IMR-90 (cell line): Measurements from ENCODE around the gene RAB31. TPM values are rescaled to one million over a fixed set of nuclear protein-coding genes. Genes with fewer than 3 reads are reported as not detected.

ENCODE experiments used
- ATAC-seq: fragments of 200-7000 bp; cut with Tn5 transposase; 2 replicates; pipeline ENCODE4 v1.9.1; 2020; ENCODE audit warnings: low read depth, mild to moderate bottlenecking, moderate library complexity
- BruUV-seq: library from RNA; stranded (reverse); fragments of 400-500 nt; replicated peaks from 2 replicates; lab custom pipeline; 2021; lab: Mats Ljungman, UMichigan
- CTCF ChIA-PET: fragments of 300-600 bp; formaldehyde crosslinking; extraction: SDS; loops from one replicate; lab custom pipeline; 2021; ENCODE audit warnings: antibody characterized with exemption; lab: Yijun Ruan, JAX
- POLR2A ChIA-PET: fragments of 300-600 bp; sonication (Branson Sonifier 250); formaldehyde crosslinking; loops from one replicate; lab custom pipeline; 2022; ENCODE audit warnings: antibody characterized with exemption; ENCODE audit not compliant: unreplicated experiment; lab: Charles Lee
- DNase-seq: peaks from one replicate; pipeline ENCODE4 v3.0.0; 2013
- H2AFZ ChIP-seq: replicated peaks from 2 replicates; pipeline ENCODE3; 2013; ENCODE audit warnings: low read length, mild to moderate bottlenecking; ENCODE audit not compliant: poor library complexity
- H2AK5ac ChIP-seq: 2 replicates; pipeline ENCODE4 v1.6.1; 2013; ENCODE audit warnings: low read depth, low read length, inconsistent platforms
- H2AK9ac ChIP-seq: replicated peaks from 2 replicates; pipeline ENCODE3; 2013; ENCODE audit warnings: mild to moderate bottlenecking, low read depth, low read length, moderate library complexity; ENCODE audit not compliant: poor library complexity
- H2BK120ac ChIP-seq: 2 replicates; pipeline ENCODE4 v1.6.1; 2013; ENCODE audit warnings: low read depth, low read length, inconsistent platforms
- H2BK15ac ChIP-seq: 3 replicates; pipeline ENCODE4 v1.6.1; 2013; ENCODE audit warnings: low read depth, low read length, inconsistent platforms
- H2BK20ac ChIP-seq: 2 replicates; pipeline ENCODE4 v1.6.1; 2013; ENCODE audit warnings: low read depth, mild to moderate bottlenecking, inconsistent platforms, low read length, moderate library complexity
- H2BK5ac ChIP-seq: 2 replicates; pipeline ENCODE4 v1.6.1; 2013; ENCODE audit warnings: mild to moderate bottlenecking, low read depth, low read length, inconsistent platforms; ENCODE audit not compliant: poor library complexity, severe bottlenecking
- H3K14ac ChIP-seq: replicated peaks from 2 replicates; pipeline ENCODE4 v1.6.1; 2013; ENCODE audit warnings: low read depth, low read length, inconsistent platforms
- H3K18ac ChIP-seq: 2 replicates; pipeline ENCODE4 v1.6.1; 2013; ENCODE audit warnings: low read depth, low read length, control low read depth
- H3K23ac ChIP-seq: 2 replicates; pipeline ENCODE4 v1.6.1; 2013; ENCODE audit warnings: low read depth, low read length, inconsistent platforms
- H3K27ac ChIP-seq: 2 replicates; pipeline ENCODE4 v1.5.1; 2013; ENCODE audit warnings: mild to moderate bottlenecking, control low read depth, low read length; ENCODE audit not compliant: insufficient read depth
- H3K27me3 ChIP-seq: 2 replicates; pipeline ENCODE4 v1.6.1; 2013; ENCODE audit warnings: low read length; ENCODE audit not compliant: control insufficient read depth, insufficient read depth
- H3K36me3 ChIP-seq: 2 replicates; pipeline ENCODE4 v1.6.1; 2013; ENCODE audit warnings: low read length, mixed read lengths; ENCODE audit not compliant: control insufficient read depth, insufficient read depth
- H3K4ac ChIP-seq: 2 replicates; pipeline ENCODE4 v1.6.1; 2013; ENCODE audit warnings: low read depth, low read length, inconsistent platforms
- H3K4me1 ChIP-seq: 2 replicates; pipeline ENCODE4 v1.6.1; 2013; ENCODE audit warnings: low read length, mixed read lengths; ENCODE audit not compliant: control insufficient read depth, insufficient read depth
- H3K4me2 ChIP-seq: 2 replicates; pipeline ENCODE4 v1.6.1; 2013; ENCODE audit warnings: low read depth, mild to moderate bottlenecking, control low read depth, low read length, moderate library complexity
- H3K4me3 ChIP-seq: 2 replicates; pipeline ENCODE4 v1.5.1; 2013; ENCODE audit warnings: low read depth, mild to moderate bottlenecking, control low read depth, low read length, moderate library complexity; ENCODE audit not compliant: insufficient read depth
- H3K56ac ChIP-seq: 2 replicates; pipeline ENCODE4 v1.6.1; 2013; ENCODE audit warnings: low read length, inconsistent platforms; ENCODE audit not compliant: insufficient read depth; ENCODE audit errors: extremely low read depth
- H3K79me1 ChIP-seq, 2 experiments: 2 replicates each; pipeline ENCODE4 v1.6.1; 2013; ENCODE audit warnings: low read length in 2 of 2, inconsistent platforms in 1 of 2, low read depth in 1 of 2
- H3K9ac ChIP-seq: 2 replicates; pipeline ENCODE4 v1.6.1; 2013; ENCODE audit warnings: low read depth, low read length, control low read depth
- H3K9me1 ChIP-seq: 2 replicates; pipeline ENCODE4 v1.6.1; 2013; ENCODE audit warnings: low read length, inconsistent platforms; ENCODE audit not compliant: insufficient read depth
- H3K9me3 ChIP-seq: 2 replicates; pipeline ENCODE4 v1.6.1; 2013; ENCODE audit warnings: low read length; ENCODE audit not compliant: control insufficient read depth, insufficient read depth
- H4K20me1 ChIP-seq: 2 replicates; pipeline ENCODE4 v1.6.1; 2013; ENCODE audit warnings: low read length, inconsistent platforms; ENCODE audit not compliant: insufficient read depth
- H4K5ac ChIP-seq: 2 replicates; pipeline ENCODE4 v1.6.1; 2013; ENCODE audit warnings: mild to moderate bottlenecking, low read depth, low read length, control low read depth
- H4K8ac ChIP-seq, 2 experiments: 2 replicates each; pipeline ENCODE4 v1.6.1; 2013; ENCODE audit warnings: low read depth in 2 of 2, low read length in 2 of 2, control low read depth in 1 of 2, inconsistent platforms in 1 of 2
- H4K91ac ChIP-seq: 2 replicates; pipeline ENCODE4 v1.6.1; 2013; ENCODE audit warnings: low read depth, low read length, inconsistent platforms; ENCODE audit not compliant: insufficient read depth
- CEBPB ChIP-seq: IDR thresholded peaks from 2 replicates; pipeline ENCODE4 v1.6.1; 2012; ENCODE audit warnings: low read depth, low read length, improper control_type of control experiment
- ELK1 ChIP-seq: fragments of 150-350 bp; IDR thresholded peaks from 2 replicates; pipeline ENCODE4 v1.6.1; 2016; ENCODE audit warnings: low read depth, mild to moderate bottlenecking, low read length, moderate library complexity, borderline replicate concordance
- MXI1 ChIP-seq: IDR thresholded peaks from 2 replicates; pipeline ENCODE4 v1.6.1; 2012; ENCODE audit warnings: low read depth, mild to moderate bottlenecking, low read length, moderate library complexity, borderline replicate concordance
- POLR2A ChIP-seq: IDR thresholded peaks from 2 replicates; pipeline ENCODE4 v1.6.1; 2012; ENCODE audit warnings: mild to moderate bottlenecking, low read depth, low read length
- SMC3 ChIP-seq: fragments of 150-350 bp; IDR thresholded peaks from 2 replicates; pipeline ENCODE4 v1.6.1; 2016; ENCODE audit warnings: low read depth, mild to moderate bottlenecking, antibody characterized with exemption, low read length, moderate library complexity
- WGBS, 2 experiments: methylation state at CpG; one replicate each; pipeline versions ENCODE4 v1.1.5 to v1.1.7; 2013; ENCODE audit warnings: missing lambda C conversion rate in 2 of 2; ENCODE audit not compliant: insufficient read length in 1 of 2; ENCODE audit errors: extremely low coverage in 2 of 2; 5-methylcytosine and 5-hydroxymethylcytosine counted together
- dilution Hi-C: fragments of 300-500 bp; cut with HindIII; formaldehyde crosslinking; loops from one replicate; pipeline ENCODE4 v1.14.3; 2018; ENCODE audit warnings: low sequenced_read_pairs; ENCODE audit not compliant: unreplicated experiment
- in situ Hi-C: fragments of 300-500 bp; cut with MboI; formaldehyde crosslinking; loops from 3 replicates; pipeline ENCODE4 v1.14.3; 2019; ENCODE audit warnings: low sequenced_read_pairs, inconsistent platforms, mixed read lengths
- intact Hi-C: fragments of 100-400 bp; cut with micrococcal nuclease; formaldehyde crosslinking; loops from 2 replicates; pipeline ENCODE4 v1.10.0; 2022
- polyA plus RNA-seq, 3 experiments: library from polyadenylated mRNA; depleted of rRNA; stranded (reverse); fragments of >200 nt; gene quantifications; 2 replicates each; pipeline ENCODE4 v1.2.3, GENCODE V29; 2012; ENCODE audit warnings: low replicate concordance in 1 of 3
- total RNA-seq: library from RNA; depleted of rRNA; stranded (reverse); fragments of >200 nt; gene quantifications from 2 replicates; pipeline ENCODE4 v1.2.3, GENCODE V29; 2012

Gene RAB31
- total and polyA plus RNA-seq, 2 of the 4 experiments (the other 2 are of a cell fraction), result 13.8 to 26.9 TPM

- Histone ChIP-seq H2BK120ac (no peak overlapping the region), H3K36me3 (peaks cover 7% of the 10 kb centered on the region; the same call in 1 of the 2 replicates), H3K4me2 (no peak overlapping the region), H3K79me1 (peaks cover 20 to 57% of the 10 kb centered on the region in 2 experiments), H3K4me1 (peaks cover 5% of the 10 kb centered on the region), H3K56ac (no peak overlapping the region), H4K91ac (no peak overlapping the region), H3K4ac (no peak overlapping the region), H3K18ac (no peak overlapping the region), H3K27ac (no peak overlapping the region), H3K27me3 (no peaks in the 10 kb centered on the region), H2AK5ac (peak overlapping the region; percentile 43; the same call in 1 of the 2 replicates), H2BK5ac (no peak overlapping the region), H2AK9ac (no peak overlapping the region), H3K23ac (no peak overlapping the region), H2BK20ac (no peak overlapping the region), H4K5ac (no peak overlapping the region), H3K4me3 (no peak overlapping the region), H2AFZ (no peak overlapping the region), H4K20me1 (peaks cover 64% of the 10 kb centered on the region), H3K9me1 (peaks cover 13% of the 10 kb centered on the region; the same call in 1 of the 2 replicates), H3K9ac (no peak overlapping the region), H3K14ac (no peak overlapping the region), H3K9me3 (no peaks in the 10 kb centered on the region), H4K8ac (no peak overlapping the region), H2BK15ac (no peak overlapping the region)
- TF ChIP-seq ELK1, result no peak
- no peak for TF ChIP-seq MXI1
- TF ChIP-seq CEBPB, result peak; percentile 78
- TF ChIP-seq SMC3, result no peak
- no peak for TF ChIP-seq POLR2A
- ATAC-seq (no peak), DNase-seq (no peak)
- BruUV-seq, result no TSS peak
- in situ Hi-C loops (no loop called here), intact Hi-C loops (no loop called here), dilution Hi-C loops (no loop called here)
- CTCF ChIA-PET, result no interaction called here
- POLR2A ChIA-PET, result no interaction called here
- 80% methylated on average over 7 of the region's 9 CpGs; no CpG with 5 or more reads in 1 of the 2 experiments for WGBS, 2 experiments
These were observed 26.1 kb downstream of the RAB31 start for GRCh38 chr18:9734189-9734588.
